ENCODE results near the gene TENM4. TPM values are rescaled to one million over a fixed set of nuclear protein-coding genes. Genes with fewer than 3 reads are reported as not detected.
"Not testable (repeated sequence)": the region's sequence is repeated elsewhere in the genome, so short reads cannot be mapped to it uniquely, and the experiment has no call there.

The TENM4 gene
- polyA plus RNA-seq, 3 donors = 23.2 to 32.9 (median 23.7) TPM

DNA sequence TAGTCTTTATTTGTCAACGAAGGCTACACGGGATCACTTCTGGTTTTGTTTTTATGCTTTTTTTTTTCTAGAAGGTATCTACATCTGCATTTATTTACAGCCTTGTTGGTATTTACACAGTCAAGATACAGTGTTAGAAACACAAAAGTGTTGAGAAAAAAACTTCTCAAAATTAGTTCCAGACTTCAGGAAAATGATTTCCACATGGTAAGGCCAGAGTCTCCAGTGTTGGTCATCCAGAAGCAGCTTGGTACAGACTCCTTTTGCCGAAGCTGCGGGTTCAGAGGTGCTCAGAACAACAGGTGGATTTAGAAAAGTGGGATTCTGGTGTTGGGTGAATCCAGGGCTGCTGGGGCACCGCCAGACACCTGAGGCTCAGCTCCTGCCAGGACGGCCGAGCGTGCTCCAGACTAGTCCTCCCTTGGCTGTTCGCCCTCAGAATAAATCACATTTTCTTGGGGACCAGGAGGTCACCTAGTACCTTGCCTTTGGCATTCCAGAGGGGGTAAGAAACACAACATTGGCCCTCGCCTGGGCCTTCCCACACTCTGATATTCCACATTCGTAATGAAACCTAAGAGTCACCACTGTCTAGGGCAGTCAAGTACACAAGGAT lies 787.4 kb downstream of the TENM4 start:
- no peak for DNase-seq (ENCODE audit: extremely low read depth in 1 of 11, low read depth in 9 of 11, low spot score in 4 of 11)

DNA sequence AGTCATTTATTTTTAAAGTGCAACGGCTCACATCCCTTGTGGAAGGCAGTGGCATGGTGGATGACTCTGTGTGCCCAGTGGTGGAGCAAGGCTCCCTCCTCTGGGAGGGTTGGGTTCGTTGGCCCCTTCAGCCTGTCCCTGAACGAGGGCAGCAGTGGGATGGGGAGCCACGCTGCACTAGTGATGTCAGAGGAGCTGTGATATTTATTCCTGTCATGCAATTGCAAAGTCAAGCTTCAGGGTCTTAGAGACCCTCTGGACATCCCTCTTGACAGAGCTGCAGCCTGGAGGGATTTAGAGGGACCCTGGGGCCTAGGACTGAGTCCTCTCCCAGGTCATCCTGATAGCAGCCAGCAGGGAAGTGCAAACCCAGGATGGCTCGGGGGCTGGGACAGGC lies 788.0 kb downstream of the TENM4 start:
- DNase-seq (ENCODE audit: extremely low read depth in 1 of 11, low read depth in 9 of 11, low spot score in 4 of 11) = no peak

DNA sequence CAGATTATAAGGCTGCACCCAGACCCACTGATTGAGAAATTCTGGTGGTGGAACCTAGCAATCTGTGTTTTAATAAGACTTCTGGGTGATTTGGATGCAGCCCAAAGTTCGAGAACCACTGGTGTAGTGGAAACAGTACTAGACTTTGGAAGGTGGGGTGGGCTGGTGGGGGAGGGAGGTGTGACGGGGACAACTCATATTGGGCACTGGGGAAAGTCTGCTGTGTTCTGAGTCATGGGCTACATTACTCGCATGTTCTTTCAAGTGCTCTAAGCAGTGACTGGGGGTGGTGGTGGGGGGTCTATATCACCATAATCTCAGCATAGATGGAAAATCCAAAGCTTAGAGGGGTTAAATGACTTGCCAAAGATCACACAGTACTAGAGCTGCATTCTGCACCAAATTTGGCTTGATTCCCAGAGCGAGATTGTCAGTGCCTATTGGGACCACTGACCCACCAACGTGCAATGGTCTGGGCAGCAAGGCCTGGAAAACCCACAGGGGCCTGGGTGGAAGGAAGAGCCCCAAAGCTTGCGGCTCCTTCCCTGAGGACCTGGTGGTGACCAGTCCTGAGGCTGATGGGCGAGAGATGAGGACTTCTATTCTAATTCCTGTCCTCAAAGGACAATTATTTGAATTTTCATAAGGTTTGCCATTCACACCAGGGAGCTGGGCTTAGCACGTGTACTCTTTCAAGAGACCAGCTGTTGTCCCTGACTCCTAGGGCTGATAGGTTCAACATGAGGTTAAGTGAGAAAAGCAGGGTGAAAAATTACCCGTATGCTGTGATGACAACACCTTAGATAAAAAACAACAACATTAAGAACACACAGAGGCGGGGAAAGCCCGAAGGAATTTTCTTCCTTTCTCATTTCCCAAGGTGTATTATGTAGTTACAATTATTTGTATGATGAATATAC lies 788.6 kb downstream of the TENM4 start:
- DNase-seq (ENCODE audit: extremely low read depth in 1 of 11, low read depth in 9 of 11, low spot score in 4 of 11) = no peak

DNA sequence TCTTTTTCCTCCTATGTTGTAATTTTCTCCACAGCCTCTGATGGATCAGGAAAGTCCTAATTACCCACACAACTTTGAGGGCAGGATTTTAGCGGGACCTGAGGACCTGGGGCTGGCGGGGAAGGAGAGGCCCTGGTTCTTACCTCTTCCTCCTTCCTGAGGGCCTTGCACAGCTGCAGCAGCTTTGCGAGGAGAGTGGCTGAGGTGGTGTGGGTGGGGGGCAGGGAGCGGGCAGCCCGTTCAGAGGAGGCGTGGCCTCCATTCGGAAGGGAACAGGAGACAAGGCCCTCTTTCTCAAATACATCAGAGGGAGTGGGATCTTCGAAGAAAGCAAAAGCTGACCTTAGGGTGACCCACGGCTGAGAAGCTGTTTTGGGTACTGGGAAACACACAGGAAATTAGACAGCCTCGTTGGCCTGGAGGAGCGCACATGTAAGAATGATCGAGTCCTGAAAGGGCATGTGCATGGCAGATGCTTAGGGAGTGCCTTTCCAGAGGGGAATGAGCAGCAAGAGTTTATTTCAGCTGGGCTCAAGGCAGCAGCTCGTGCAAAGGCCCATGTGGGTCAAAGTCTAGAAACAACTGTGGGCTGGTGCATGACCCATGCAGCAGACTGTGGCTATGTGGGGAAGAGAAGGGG lies 789.6 kb downstream of the TENM4 start:
- DNase-seq (ENCODE audit: extremely low read depth in 1 of 11, low read depth in 9 of 11, low spot score in 4 of 11) = no peak

DNA sequence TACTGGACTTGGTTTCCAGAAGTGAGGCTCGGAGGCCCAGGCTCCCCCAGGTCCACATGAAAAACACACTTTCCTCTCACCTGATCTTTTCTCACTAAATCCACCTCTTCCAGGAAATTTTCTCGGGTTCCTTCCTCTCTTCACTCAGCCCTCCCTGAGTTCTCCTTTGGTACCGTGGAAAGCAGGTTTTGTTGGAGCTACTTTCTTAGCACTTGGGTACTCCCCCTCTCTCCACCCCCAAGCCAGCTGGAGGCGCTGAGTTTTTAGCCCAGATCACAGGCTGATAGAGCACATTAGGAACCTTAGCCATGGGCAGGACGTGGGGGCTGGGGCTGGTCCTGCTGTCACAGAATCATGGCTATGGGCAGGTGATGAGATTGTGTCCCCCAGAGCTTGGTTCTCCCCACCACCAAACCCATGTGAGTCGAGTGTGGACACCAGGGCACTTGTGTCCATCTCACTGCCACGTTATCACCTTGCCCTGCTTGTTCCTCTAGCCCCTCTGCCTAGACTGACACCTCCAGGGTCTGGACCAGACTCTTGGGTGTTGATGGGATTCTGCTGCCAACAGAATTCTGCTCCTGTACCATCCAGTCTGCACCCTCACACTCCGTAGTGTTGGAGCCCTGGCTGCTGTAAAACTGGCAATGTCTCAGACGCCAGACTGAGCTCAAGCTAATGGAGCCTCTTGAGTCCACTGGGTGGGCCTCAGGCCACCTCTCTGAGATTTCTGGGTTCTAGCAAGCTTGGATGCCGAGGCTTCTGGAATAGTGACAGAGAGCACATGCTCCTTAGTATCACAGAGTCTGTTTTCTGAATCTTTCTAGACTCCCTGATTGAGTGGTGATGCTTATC lies 791.2 kb downstream of the TENM4 start:
- DNase-seq (ENCODE audit: extremely low read depth in 1 of 11, low read depth in 9 of 11, low spot score in 4 of 11) = no peak

DNA sequence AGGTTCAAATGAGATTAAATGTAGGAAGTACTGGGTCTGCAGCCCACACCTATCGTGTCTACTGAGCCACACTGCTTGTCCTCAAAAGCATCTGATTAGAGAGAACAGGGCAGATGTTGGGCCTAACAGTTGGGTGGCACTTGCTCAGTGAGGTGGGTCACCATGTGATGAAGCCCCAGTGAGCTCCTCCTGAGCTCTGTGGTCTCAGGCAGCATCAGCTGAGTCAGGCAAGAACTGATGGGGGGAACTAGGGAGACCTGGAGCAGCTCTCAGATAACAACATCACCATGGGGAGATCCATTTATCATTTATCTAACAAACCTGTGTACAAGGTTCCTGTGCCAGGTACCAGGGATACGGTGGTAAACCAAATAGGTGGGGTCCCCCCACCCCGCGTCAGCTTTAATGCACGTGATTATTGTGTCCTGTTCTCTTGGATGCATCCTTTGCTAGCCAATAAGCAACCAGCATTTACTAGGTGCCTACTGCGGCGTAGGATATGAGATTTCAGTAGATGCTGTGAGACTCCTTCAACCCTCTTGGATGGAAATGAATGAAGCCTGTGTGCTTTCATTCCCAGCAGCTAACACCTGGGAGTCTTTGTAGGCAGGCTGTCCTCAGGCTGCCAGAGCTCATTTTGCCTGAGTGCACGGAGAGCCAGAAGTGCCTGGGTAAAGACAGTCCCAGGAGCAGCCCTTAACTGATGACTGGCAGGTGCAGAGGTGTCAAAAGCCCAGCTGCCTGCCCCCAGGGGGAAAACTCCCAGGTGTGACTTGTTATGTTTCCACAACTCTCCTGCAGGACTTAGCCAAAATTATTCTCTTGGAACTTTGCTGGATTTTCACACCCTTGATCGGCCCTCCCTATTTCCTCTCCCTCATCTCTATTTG lies 792.6 kb downstream of the TENM4 start:
- DNase-seq (ENCODE audit: extremely low read depth in 1 of 11, low read depth in 9 of 11, low spot score in 4 of 11) = no peak

DNA sequence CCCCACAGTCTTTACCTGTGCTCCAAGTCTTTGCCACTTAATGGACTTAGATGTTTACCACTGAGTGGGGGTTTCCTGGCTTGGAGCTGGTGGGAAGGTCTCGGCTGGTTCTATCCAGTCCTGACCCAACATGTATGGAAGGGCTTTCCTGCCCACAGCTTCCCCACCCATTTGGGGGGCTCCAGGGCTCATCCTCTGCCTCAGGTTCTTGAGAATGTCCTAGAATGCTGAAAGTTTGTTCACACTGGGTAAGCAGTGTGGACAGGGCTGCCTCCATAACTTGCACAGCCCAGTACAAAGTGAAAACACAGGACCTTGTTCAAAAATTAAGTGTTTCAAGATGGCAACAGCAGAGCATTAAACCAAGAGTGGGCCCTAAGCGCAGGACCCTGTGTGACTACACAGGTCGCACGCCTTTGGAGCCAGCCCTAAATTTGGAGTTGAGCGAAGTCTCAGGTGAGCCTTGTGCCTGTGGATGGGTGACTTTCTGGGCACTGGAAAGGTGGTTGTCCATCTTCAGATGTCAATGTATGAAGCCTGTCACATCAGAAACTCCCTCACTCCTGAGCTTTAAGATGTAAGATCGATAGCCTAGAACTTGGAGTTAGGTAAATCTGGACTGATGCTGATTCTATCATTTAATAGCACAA lies 793.4 kb downstream of the TENM4 start:
- no peak for DNase-seq (ENCODE audit: extremely low read depth in 1 of 11, low read depth in 9 of 11, low spot score in 4 of 11)

DNA sequence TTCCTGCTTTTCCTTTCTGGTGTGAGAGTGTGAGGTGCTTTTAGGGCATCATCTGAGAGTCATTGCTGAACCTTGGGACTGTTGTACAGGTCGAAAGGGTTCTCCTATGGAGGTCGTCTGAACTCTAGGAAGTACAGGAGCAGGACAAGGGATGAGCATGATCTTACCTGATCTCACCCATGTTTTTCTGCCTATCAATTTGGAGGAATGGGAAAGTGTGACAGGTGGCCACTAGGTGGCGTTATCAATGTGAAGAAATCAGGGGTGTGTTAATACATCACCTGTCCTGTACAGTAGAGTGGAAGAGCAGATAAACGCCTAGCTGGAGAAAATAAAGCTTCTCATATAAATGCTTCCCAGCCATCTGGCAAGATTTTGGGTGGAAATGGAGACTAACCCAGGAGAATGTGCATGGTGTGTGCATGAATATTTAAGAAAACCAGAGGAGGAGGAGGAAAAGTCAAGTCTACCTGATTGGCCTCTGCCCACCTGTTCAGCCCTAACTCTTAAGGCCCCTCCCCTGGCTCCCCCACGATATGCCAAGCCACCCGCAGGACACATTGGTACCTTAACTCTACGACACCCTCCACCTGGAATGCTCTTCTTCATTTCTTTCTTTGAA lies 794.2 kb downstream of the TENM4 start:
- peak in 10 of 11 donors; percentile 7 to 49 (median 38) for DNase-seq (ENCODE audit: extremely low read depth in 1 of 11, low read depth in 9 of 11, low spot score in 4 of 11)

DNA sequence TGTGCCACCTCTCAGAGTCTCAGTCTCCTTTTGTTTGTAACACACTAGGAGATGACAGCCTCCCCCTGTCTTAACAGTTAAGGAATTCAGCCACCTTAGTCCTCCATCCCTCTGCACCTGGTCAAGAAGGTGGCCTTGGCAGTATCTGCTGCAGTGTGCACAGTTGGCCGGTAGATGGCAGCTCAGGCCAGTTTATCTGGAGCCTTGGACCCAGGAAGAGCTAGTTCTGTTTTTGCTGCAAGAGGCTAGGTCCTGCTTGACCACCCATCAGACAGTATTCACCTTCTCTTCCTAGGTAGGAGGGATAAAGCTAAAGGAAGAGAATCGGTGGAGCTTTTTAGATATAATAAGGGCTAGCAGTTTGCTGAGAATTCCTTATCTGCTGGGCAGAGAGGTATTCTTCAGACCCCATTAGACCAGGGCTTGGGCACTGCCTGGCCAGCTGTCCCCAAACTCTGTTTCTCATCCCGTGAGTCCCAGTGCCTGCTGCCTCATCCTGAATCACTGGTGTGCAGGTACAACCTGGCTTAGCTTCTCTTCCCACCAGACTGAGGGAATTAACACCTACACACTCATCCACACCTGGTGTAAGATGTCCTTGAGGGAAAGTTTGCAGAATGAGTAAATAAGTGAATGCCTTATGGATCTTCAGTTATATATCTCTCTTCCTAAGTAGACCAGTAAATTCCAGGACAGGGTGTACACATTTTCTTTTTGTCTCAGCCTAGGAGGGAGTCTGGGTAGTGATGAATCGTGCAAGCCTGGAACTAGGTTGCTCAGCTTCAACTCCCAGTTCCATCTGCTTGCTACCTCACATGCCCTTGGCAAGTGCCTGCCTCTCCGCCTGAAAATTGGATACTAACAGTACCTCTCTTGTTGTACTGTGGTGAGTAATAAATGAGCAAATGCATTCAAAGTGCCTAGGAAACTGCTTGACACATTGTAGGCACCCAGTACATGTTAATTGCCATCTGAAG lies 795.3 kb downstream of the TENM4 start:
- DNase-seq (ENCODE audit: extremely low read depth in 1 of 11, low read depth in 9 of 11, low spot score in 4 of 11) = peak in 10 of 11 donors; percentile 48 to 68 (median 60)

DNA sequence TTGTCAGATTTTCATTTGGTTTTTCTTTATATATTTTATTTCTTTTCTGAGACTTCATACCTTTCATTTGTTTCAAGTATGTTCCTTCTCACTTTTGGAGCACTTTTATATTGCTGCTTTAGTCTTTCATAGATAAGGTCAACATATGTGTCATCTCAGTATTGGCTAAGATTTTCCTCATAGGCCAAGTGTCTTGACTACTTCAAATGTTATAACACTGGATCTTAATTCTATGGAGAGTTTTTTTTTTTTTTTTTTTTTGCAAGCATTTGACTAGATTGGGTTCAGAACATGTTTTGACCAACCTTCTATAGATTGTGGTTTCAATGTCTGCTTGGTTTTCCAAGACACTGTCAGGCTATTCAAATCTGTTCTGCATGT lies 797.2 kb downstream of the TENM4 start:
- no peak for DNase-seq (ENCODE audit: extremely low read depth in 1 of 11, low read depth in 9 of 11, low spot score in 4 of 11)

DNA sequence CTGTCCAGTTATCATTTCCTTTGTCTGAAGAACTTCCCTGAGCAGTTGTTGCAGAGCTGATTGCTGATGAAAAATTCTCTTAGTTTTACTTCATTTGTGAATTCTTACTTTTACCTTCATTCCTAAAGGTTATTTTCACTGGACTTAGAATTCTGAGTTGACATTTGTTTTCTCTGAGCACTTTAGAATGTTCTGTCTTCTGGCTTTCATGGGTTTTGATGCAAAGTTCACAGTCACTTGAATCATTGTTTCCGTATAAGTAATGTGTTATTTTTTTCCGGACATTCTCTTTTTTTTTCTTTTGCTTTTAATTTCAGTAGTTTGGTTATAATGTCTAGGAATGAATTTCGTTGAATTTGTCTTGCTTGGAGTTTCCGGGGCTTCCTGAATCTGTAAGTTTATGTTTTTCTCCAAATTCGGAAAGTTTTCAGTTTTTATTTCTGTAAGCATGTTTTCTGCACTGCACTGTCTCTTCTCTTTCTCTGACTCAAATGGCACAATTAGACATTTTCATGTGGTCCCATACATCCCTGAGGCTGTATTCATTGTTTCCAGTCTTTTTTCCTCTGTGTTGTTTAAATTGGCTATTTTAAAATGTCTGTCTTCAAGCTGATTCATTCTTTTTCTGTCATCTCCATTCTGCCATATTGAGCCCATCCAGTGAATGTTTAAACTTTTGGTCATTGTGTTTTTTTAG lies 797.7 kb downstream of the TENM4 start:
- no peak for DNase-seq (ENCODE audit: extremely low read depth in 1 of 11, low read depth in 9 of 11, low spot score in 4 of 11)

DNA sequence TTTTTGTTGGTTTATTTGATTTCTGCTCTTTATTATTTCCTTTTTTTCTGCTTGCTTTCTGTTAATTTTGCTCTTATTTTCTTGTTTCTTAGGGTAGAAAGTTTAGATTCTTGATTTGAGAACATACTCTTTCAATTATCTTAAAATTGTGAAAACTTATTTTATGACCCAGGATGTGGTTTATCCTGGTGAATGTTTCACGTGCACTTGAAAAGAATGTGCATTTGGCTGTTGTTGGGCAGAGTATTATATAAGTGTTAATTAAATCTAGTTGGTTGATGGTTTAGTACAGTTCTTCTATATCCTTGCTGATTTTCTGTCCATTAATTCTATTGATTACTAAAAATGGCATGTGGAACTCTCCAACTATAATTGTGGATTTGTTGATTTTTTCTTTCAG lies 799.3 kb downstream of the TENM4 start:
- no peak for DNase-seq (ENCODE audit: extremely low read depth in 1 of 11, low read depth in 9 of 11, low spot score in 4 of 11)

DNA sequence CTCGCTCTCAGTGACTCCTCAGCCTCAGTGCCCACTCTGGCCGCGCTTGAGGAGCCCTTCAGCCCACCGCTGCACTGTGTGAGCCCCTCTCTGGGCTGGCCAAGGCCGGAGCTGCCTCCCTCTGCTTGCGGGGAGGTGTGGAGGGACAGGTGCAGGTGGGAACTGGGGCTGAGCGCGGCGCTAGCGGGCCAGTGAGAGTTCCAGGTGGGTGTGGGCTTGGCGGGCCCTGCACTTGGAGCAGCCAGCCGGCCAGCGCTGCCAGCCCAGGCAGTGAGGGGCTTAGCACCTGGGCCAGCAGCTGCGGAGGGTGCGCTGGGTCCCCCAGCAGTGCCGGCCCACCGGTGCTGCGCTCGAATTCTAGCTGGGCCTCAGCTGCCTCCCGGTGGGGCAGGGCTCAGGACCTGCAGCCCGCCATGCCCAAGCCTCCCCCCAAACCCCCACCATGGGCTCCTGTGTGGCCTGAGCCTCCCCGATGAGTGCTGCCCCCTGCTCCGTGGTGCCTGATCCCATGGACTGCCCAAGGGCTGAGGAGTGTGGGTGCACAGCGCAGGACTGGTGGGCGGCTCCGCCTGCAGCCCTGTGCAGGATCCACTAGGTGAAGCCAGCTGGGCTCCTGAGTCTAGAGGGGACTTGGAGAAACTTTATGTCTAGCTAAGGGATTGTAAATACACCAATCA lies 802.0 kb downstream of the TENM4 start:
- DNase-seq (ENCODE audit: extremely low read depth in 1 of 11, low read depth in 9 of 11, low spot score in 4 of 11) = no peak

DNA sequence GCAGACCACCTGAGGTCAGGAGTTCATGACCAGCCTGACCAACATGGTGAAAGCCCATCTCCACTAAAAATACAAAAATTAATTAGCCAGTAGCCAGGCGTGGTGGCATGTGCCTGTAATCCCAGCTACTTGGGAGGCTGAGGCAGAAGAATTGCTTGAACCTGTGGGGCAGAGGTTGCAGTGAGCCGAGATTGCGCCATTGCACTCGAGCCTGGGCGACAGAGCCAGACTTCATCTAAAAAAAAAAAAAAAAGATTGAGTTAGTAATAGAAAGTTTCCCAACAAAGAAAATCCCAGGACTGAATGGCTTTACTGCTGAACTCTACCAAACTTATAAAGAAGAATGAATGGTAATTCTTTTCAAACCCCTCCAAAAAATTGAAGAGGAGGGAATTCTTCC lies 803.3 kb downstream of the TENM4 start:
- DNase-seq (ENCODE audit: extremely low read depth in 1 of 11, low read depth in 9 of 11, low spot score in 4 of 11) = not testable (repeated sequence)

DNA sequence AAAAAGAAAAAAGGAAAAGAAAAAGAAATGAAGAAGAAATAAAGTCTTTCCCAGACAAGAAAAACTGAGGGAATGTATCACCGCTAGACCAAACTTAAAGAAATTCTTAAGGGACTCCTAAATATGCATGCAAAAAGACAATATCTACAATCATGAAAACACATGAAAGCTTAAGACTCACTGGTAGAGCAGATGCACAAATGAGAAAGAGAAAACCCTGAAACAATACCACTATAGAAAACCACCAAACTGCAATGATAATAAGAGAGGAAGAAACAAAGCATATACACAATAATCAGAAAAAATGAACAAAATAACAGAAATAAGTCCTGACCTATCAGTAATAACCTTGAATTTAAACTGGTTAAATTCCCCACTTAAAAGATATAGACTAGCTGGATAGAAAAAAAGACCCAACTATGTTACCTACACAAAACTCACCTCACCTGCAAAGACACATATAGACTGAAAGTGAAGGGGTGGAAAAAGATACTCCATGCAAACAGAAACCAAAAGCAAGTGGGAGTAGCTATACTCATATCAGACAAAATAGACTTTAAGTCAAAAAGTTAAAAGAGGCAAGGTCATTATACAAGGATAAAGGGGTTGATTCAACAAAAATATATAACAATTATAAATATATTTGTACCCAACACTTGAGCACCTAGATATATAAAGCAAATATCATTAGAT lies 804.9 kb downstream of the TENM4 start:
- DNase-seq (ENCODE audit: extremely low read depth in 1 of 11, low read depth in 9 of 11, low spot score in 4 of 11) = no peak
